Measurements from ENCODE around the gene LAMTOR2.

DNA sequence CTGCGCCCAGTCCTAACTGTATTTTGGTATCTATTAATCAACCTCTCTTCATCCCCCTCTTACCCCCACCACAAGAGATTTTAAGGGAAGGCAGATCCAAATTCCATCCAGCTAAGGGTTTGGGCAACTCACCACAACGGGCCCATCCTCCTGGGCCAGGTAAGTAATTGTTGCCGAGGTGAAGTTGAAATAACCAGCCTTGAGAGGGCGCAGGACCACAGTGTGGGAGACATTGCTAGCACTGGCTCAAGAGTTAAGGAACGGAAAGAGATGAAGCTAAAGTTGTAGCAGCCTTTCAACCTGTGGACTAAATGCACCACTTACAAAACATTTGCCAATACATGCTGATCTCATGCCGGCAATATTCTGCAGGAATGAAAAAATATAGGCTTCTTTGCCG is 39.8 kb upstream of the LAMTOR2 start:
- TF ChIP-seq, protein P1, sequence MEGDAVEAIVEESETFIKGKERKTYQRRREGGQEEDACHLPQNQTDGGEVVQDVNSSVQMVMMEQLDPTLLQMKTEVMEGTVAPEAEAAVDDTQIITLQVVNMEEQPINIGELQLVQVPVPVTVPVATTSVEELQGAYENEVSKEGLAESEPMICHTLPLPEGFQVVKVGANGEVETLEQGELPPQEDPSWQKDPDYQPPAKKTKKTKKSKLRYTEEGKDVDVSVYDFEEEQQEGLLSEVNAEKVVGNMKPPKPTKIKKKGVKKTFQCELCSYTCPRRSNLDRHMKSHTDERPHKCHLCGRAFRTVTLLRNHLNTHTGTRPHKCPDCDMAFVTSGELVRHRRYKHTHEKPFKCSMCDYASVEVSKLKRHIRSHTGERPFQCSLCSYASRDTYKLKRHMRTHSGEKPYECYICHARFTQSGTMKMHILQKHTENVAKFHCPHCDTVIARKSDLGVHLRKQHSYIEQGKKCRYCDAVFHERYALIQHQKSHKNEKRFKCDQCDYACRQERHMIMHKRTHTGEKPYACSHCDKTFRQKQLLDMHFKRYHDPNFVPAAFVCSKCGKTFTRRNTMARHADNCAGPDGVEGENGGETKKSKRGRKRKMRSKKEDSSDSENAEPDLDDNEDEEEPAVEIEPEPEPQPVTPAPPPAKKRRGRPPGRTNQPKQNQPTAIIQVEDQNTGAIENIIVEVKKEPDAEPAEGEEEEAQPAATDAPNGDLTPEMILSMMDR (conservative IDR thresholded peaks at IDR 0.05): no peak
- TF ChIP-seq ZFX (IDR thresholded peaks at IDR 0.05): no peak

Data from C4-2B (cell line).